Measurements from ENCODE around the gene MBOAT2. TPM values are rescaled to one million over a fixed set of nuclear protein-coding genes. Genes with fewer than 3 reads are reported as not detected.

The MBOAT2 gene
- total RNA-seq, 1 experiment from 2014 or later, result 30.7 TPM

- no TSS peak for BruUV-seq (replicated peaks)
These were observed 16.8 kb upstream of the MBOAT2 start for GRCh38 chr2:9020267-9020666.

DNA sequence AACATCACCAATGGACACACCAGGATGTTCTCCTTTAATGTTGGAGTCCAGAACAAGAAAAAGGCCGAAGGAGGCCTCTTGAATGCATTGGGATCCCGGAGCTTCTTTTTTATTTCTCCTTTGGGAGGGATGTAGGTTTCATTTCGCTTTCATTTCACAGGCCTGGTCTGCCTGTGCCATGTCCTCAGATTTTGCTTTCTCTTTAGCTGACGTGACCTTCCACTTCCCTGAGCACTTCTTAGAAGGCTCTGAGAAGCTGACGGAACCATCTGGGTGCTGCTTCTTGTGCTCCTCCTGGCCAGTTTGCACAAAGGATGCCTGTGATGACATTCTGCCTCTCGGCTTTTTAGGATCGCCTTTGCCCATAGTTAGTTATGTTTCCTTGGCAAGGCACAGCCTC, 15.1 kb upstream of the MBOAT2 start:
- ChIA-PET CTCF (no interaction called here), POLR2A (ENCODE audit: unreplicated experiment) (no interaction called here)
- no peaks in the 10 kb centered on the region for H4K20me1 ChIP-seq (ENCODE audit: low read length)
- no peaks in the 10 kb centered on the region for H3K36me3 ChIP-seq (ENCODE audit: low read depth, low read length)
- BruUV-seq (replicated peaks), result no TSS peak
- no peak overlapping the region for H3K9ac ChIP-seq (ENCODE audit: low read length)
- H3K79me2 ChIP-seq (ENCODE audit: low read length), result no peaks in the 10 kb centered on the region
- ATAC-seq (no peak), DNase-seq (no peak)
- no peak overlapping the region for H3K4me2 ChIP-seq (ENCODE audit: low read length)
- peaks cover 9% of the 10 kb centered on the region for H3K4me1 ChIP-seq (ENCODE audit: insufficient read depth, low read length)
- no peak for TF ChIP-seq EZH2phosphoT487 (IDR thresholded peaks at IDR 0.05; ENCODE audit: borderline replicate concordance, low read length)
- no peak for TF ChIP-seq EZH2 (IDR thresholded peaks at IDR 0.05; ENCODE audit: low read length, unreplicated experiment)
- no peak for TF ChIP-seq CTCF (conservative IDR thresholded peaks at IDR 0.05; ENCODE audit: low read depth, low read length)
- H3K4me3 ChIP-seq (ENCODE audit: low read length), result no peak overlapping the region
- no peak overlapping the region for H3K27ac ChIP-seq (ENCODE audit: low read length)
- no peak overlapping the region for H2AFZ ChIP-seq (ENCODE audit: low read length)
- no peaks in the 10 kb centered on the region for H3K27me3 ChIP-seq (ENCODE audit: low read length)
- H3K9me2 ChIP-seq (replicated peaks; ENCODE audit: low read length), result no peaks in the 10 kb centered on the region
- H3K9me3 ChIP-seq (ENCODE audit: low read length), result no peaks in the 10 kb centered on the region
- intact Hi-C loops (cut with micrococcal nuclease), result no loop called here
- H3F3A ChIP-seq (ENCODE audit: low read length, unreplicated experiment), result no peaks in the 10 kb centered on the region

More at GRCh38 chr2:9020267-9020666, 16.8 kb upstream of the MBOAT2 start:
- Histone ChIP-seq H3K27ac (ENCODE audit: low read length) (no peak overlapping the region), H4K20me1 (ENCODE audit: low read length) (no peaks in the 10 kb centered on the region), H3K4me3 (ENCODE audit: low read length) (no peak overlapping the region), H3K36me3 (ENCODE audit: low read depth, low read length) (no peaks in the 10 kb centered on the region), H3K79me2 (ENCODE audit: low read length) (no peaks in the 10 kb centered on the region), H3K4me1 (ENCODE audit: insufficient read depth, low read length) (peaks cover 9% of the 10 kb centered on the region), H3K9ac (ENCODE audit: low read length) (no peak overlapping the region), H3K27me3 (ENCODE audit: low read length) (no peaks in the 10 kb centered on the region), H3K9me2 (replicated peaks; ENCODE audit: low read length) (no peaks in the 10 kb centered on the region), H3K4me2 (ENCODE audit: low read length) (no peak overlapping the region), H3F3A (ENCODE audit: low read length, unreplicated experiment) (no peaks in the 10 kb centered on the region), H2AFZ (ENCODE audit: low read length) (no peak overlapping the region), H3K9me3 (ENCODE audit: low read length) (no peaks in the 10 kb centered on the region)
- POLR2A ChIA-PET (ENCODE audit: unreplicated experiment), result no interaction called here
- TF ChIP-seq EZH2phosphoT487 (IDR thresholded peaks at IDR 0.05; ENCODE audit: borderline replicate concordance, low read length) (no peak), EZH2 (IDR thresholded peaks at IDR 0.05; ENCODE audit: low read length, unreplicated experiment) (no peak), CTCF (conservative IDR thresholded peaks at IDR 0.05; ENCODE audit: low read depth, low read length) (no peak)
- CTCF ChIA-PET, result no interaction called here
- ATAC-seq (no peak), DNase-seq (no peak)
- intact Hi-C loops (cut with micrococcal nuclease), result no loop called here

- no peak overlapping the region for H3K9ac ChIP-seq (ENCODE audit: low read length)
- H3K9me2 ChIP-seq (replicated peaks; ENCODE audit: low read length), result no peaks in the 10 kb centered on the region
- peaks cover 9% of the 10 kb centered on the region for H3K4me1 ChIP-seq (ENCODE audit: insufficient read depth, low read length)
- H3K27me3 ChIP-seq (ENCODE audit: low read length), result no peaks in the 10 kb centered on the region
- no peaks in the 10 kb centered on the region for H3F3A ChIP-seq (ENCODE audit: low read length, unreplicated experiment)
- no peaks in the 10 kb centered on the region for H3K36me3 ChIP-seq (ENCODE audit: low read depth, low read length)
- intact Hi-C loops (cut with micrococcal nuclease), result no loop called here
- no peaks in the 10 kb centered on the region for H3K9me3 ChIP-seq (ENCODE audit: low read length)
- H3K4me2 ChIP-seq (ENCODE audit: low read length), result no peak overlapping the region
- no peaks in the 10 kb centered on the region for H3K79me2 ChIP-seq (ENCODE audit: low read length)
- ChIA-PET POLR2A (ENCODE audit: unreplicated experiment) (no interaction called here), CTCF (no interaction called here)
- no peaks in the 10 kb centered on the region for H4K20me1 ChIP-seq (ENCODE audit: low read length)
- ATAC-seq, result no peak
- BruUV-seq (replicated peaks), result no TSS peak
- no peak overlapping the region for H3K27ac ChIP-seq (ENCODE audit: low read length)
- no peak for TF ChIP-seq CTCF (conservative IDR thresholded peaks at IDR 0.05; ENCODE audit: low read depth, low read length)
- H3K4me3 ChIP-seq (ENCODE audit: low read length), result no peak overlapping the region
- no peak for DNase-seq
- H2AFZ ChIP-seq (ENCODE audit: low read length), result no peak overlapping the region
These were observed 14.6 kb upstream of the MBOAT2 start for GRCh38 chr2:9018109-9018508.
